Activated CD4-positive, alpha-beta T cell treated with anti-CD3 and anti-CD28 coated beads, Interleukin-10, Interleukin-2, amounts not matched to agents 100 ng/mL and 50 ng/mL, durations not matched to agents 16 hours and 8 hours (primary cell): Measurements from ENCODE around the gene CBX6.
A peak's percentile ranks its signal among the peaks of the same experiment; 100 is the strongest.
"Not testable (repeated sequence)": the region's sequence is repeated elsewhere in the genome, so short reads cannot be mapped to it uniquely, and the experiment has no call there.

ENCODE experiments used
- DNase-seq: peaks from one replicate; pipeline ENCODE4 v3.0.0-alpha.2; 2020

CBX6 gene

DNA sequence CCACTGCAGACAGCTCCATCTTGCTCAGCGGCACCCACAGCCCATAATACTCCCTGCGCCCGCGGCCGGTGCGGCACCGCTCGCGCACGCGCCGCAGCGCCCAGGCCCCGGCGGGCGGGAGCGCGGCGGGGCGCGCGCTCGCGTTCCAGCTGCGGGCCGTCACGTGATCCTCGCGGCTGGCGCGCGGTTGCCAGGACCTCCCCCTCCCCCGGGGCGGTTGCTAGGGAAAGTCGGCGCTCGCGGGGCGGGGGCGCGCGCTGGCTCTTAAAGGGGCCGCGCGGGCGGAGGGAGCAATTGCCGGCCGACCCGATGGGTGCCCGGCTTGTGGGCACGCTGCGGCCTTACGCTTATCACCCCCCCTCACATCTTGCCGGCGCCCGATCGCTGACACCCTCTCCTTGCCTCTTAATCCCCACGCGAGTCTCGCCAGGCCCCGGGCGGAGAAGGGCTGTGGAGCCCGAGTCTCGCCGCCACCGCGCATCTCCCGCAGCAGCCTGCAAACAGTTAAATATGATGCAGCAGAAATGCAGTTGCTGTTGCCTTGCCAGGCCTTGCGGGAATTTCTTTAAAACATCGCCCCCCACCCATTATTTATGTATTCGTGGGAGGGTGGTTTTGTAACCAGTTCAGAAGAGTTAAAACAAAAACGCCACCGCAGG is at the start of gene CBX6:
CBX6 (minus strand) TSS at position 45 of the 659 bp plus-strand sequence; CDS start at position 19, 26 bp downstream.
- DNase-seq = peak; percentile 95

GRCh38 chr22:38921806-38922205 is 49.8 kb upstream of the CBX6 start:
- DNase-seq = no peak

DNA sequence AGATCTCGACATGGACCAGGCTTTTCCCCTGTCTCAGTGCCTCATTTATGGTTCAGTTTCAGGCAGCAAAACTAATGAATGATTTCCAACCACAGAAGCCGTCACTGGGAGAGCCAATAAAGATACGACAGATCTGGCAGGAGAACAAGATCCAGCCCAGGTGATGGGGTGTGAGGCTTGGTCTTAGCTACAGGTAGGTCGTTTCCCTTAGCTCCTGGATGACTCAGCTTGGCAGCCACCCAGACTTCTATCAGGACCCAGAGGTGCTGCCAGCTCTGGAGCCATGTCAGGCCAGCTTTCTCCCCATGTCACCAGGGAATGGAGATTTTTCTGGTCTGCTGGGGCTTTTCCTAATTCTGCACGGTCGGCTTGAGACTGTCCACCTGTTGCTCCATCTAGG is 49.1 kb upstream of the CBX6 start:
- no peak for DNase-seq

DNA sequence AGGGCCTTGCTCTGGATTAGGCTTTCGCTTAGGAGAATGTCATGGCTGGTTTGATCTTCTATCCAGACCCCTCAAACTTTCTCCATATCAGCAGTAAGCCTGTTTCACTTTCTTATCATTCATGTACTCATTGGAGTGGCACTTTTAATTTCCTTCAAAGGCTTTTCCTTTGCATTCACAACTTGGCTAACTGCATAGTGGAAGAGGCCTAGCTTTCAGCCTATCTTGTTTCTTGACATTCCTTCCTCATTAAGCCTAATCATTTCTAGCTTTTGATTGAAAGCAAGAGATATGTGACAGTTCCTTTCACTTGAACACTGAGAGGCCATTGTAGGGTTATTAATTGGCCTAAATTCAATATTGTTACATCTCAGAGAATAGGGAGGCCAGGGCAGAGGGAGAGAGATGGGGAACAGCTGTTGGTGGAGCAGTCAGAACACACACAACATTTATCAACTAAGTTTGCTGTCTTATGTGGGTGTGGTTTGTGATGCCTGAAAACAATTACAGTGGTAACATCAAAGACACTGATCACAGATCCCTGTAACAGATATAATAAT is 47.7 kb upstream of the CBX6 start:
- no peak for DNase-seq

DNA sequence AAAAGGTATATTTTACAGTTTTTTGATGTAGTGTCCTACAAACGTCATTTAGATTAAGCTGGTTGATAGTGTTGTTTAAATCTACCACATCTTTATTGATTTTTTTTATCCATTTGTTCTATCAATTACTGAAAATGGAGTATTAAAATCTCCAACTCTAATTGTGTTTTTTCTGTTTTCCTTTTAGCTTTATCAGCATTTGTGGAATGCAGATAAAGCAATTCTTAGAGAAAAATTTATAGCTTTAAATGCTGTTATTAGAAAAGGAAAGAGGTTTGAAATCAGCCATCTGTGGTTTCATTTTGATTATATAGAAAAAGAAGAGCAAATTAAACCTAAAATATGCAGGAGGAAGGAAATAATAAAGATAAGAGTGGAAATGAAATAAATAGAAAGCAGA is 39.4 kb upstream of the CBX6 start:
- DNase-seq = no peak

- no peak for DNase-seq
Observed at GRCh38 chr22:38907767-38908166, 35.8 kb upstream of the CBX6 start.

- DNase-seq = no peak
Observed at GRCh38 chr22:38906052-38906451, 34.0 kb upstream of the CBX6 start.

DNA sequence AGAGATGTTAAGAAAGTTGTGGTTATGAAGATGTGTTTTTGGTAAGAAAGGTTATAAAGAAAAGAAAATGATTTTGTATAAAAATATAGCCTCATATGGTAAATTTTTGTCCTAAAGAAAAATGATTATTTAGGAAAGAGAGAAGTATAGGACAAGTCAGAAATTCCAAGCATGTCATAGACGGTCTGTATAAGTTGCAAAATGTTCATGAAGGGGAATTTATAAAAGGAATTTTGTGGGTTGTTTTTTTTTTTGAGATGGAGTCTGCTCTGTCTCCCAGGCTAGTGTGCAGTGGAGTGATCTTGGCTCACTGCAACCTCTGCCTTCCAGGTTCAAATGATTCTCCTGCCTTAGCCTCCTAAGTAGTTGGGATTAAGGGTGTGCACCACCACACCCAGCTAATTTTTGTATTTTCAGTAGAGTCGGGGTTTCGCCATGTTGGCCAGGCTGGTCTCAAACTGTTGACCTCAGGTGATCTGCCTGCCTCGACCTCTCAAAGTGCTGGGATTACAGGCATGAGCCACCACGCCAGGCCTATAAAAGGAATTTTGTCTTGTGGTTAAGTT is 32.1 kb upstream of the CBX6 start:
- DNase-seq = not testable (repeated sequence)

GRCh38 chr22:38901111-38901641 is 29.2 kb upstream of the CBX6 start:
- no peak for DNase-seq

DNA sequence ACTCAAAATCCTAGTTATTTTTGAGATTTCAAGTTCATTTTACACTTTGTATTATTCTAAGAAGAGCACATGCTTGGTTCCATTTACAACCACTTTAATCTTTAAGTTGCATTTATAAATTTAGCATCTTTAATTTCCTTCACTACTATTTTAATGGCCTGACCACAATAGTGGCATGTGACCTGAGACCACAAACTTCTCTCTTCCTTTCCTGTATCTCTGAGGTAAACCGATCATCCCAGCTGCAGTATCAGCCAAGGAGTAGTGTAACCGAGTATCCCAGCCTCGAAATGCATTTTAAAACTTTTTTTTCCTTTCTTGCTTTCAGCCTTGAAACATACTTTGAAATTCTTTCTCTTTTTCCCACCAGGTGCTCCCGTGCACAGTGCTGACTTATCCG is 28.7 kb upstream of the CBX6 start:
- DNase-seq = no peak

DNA sequence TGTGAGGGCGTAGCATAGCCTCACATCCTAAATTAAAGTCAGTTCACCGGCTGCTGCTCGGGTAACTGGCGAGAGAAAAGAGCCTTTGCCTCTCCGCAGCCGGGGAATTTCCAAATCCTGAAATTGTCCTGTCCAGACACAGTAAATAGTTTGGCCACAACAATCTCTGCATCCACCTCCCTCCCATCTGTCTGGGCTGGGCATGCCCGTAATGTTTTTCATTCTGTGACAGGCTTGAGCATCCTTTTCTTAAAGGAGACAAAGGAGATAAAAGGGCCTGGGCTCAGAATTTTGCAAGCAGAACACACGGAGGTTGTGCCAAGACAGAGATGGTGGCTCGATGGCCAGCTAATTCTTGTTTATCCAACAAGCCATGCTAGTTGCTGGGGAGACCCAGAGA is 19.2 kb upstream of the CBX6 start:
- DNase-seq = no peak

DNA sequence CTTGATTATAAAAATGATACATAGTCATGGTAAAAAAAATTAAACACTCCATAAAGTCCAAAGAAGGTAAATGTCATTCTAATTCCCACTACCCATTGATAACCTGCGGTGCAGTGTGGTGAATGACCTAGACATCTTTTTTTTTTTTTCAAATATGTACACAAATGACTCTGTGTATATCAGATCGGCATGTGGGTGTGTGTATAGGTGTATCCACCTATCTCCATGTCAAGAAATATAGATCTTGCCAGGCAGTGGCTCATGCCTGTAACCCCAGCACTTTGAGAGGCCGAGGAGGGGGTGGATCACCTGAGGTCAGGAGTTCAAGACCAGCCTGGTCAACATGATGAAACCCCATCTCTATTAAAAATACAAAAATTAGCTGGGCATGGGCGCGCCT is 18.4 kb upstream of the CBX6 start:
- DNase-seq = no peak

GRCh38 chr22:38886333-38886732 is 14.3 kb upstream of the CBX6 start:
- no peak for DNase-seq

- no peak for DNase-seq
Observed at GRCh38 chr22:38882972-38883622, 11.1 kb upstream of the CBX6 start.

GRCh38 chr22:38881997-38882879 is 10.2 kb upstream of the CBX6 start:
- DNase-seq = no peak

DNA sequence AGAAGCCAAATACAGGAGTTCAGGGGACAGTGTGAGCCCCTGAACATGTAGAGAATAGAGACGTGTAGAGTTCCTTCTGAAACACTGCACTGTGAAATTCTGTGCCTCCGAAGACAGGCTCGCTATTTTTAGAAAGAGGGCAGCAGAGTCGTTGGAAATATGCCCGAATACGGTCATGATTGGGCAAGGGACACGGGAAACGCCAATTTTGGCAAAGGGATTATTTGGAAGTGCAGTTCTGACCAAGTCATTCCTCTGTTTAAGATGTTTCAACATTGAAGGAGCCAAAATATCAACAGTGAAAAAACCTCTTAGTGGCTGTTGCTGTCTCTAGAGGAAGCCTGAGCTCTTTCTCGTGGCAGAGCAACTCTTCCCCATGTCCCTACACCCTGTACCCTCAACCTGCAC is 9.5 kb upstream of the CBX6 start:
- no peak for DNase-seq

DNA sequence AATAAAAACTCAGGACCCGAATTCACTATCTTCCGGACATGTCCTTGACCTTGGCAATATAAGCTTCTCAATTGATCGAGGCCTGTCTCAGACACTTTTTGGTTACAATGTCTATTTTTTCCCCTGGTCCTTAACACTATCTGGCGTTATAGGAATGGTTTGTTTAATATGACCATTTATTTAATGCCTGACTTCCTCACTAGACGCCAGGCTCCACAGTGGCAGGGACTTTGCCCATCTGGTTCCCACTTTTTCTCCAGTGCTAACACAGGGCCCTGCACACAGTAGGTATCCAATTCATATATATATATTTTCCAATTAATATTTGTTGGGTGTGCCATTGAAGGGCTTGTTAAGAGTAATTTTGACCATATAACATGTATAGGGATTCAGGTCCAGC is 7.9 kb upstream of the CBX6 start:
- no peak for DNase-seq

GRCh38 chr22:38879108-38879729 is 7.2 kb upstream of the CBX6 start:
- DNase-seq = no peak

DNA sequence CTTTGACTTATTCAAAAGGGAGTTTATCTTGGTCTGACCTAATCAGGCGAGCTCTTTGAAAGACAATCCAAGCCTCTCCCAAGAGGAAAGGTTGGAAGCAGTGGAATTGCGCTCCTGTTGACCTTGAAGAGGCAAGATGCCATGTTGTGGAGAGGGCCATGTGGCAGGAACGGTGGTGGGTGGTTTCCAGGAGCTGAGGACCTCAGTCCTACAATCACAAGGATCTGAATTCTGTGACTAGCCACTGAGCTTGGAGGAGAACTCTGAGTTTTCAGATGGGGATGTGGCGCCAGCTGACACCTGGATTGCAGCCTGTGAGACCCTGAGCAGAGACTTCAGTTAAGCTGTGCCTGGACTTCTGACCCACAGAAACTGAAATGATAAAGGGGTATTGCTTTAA is 6.0 kb upstream of the CBX6 start:
- no peak for DNase-seq

DNA sequence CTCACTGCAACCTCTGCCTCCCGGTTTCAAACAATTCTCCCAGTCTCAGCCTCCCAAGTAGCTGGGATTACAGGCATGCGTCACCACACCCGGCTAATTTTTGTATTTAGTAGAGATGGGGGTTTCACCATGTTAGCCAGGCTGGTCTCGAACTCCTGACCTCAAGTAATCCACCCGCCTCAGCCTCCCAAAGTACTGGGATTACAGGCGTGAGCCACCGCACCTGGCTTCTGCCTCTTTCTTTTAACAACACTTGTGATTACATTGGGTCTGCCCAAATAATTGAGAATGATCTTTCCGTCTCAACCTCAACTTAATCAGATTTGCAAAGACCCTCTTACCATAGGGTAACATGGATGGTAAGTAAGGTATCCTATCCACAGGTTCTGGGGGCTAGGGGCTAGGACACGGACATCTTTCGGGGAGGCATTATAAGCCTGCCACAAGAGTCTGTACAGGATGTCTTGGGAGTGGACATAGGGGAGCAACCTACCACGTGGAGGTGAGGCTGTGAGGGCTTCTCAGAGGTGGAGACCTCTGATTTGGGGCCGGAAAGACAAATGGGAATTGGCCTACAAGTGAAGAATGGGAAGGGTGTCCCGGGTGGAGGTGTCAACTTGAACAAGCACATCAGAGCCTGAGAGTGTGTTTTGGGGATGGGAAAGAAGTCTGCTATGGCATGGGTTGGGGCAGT is 2.7 kb upstream of the CBX6 start:
- no peak for DNase-seq

- peak; percentile 90 for DNase-seq
Observed at GRCh38 chr22:38873469-38874411, 1.7 kb upstream of the CBX6 start.
